B cell (primary cell): ENCODE data around the gene BTAF1. TPM values are rescaled to one million over a fixed set of nuclear protein-coding genes. Genes with fewer than 3 reads are reported as not detected.

ENCODE experiments used
- ATAC-seq: fragments of 200-7000 bp; cut with Tn5 transposase; one replicate; pipeline ENCODE4 v1.10.0; 2021; ENCODE audit warnings: low read depth, mild to moderate bottlenecking, moderate number of reproducible peaks, moderate library complexity
- CTCF ChIA-PET: fragments of 350-600 bp; sonication (Branson Sonifier 250); formaldehyde crosslinking; loops from one replicate; lab custom pipeline; 2021; ENCODE audit warnings: antibody characterized with exemption, inconsistent platforms; lab: Charles Lee
- POLR2A ChIA-PET: fragments of 350-600 bp; sonication (Branson Sonifier 250); formaldehyde crosslinking; loops from one replicate; lab custom pipeline; 2021; ENCODE audit warnings: antibody characterized with exemption; lab: Charles Lee
- DNase-seq: peaks from one replicate; pipeline ENCODE4 v3.0.0; 2013
- H2AFZ ChIP-seq: 2 replicates; pipeline ENCODE4 v1.6.1; 2012; ENCODE audit warnings: mild to moderate bottlenecking, low read depth, low read length; ENCODE audit not compliant: insufficient read depth, poor library complexity, severe bottlenecking
- H3K27ac ChIP-seq, 2 donors: 1 replicate in 1 of 2; 2 replicates in 1 of 2; pipeline ENCODE4 v1.5.1; 2012 to 2013; ENCODE audit warnings: low read length in 2 of 2, mild to moderate bottlenecking in 2 of 2, moderate library complexity in 1 of 2
- H3K27me3 ChIP-seq, 4 experiments: fragments of 200-600 bp in 1 of 4; sonication (generic) in 1 of 4; replicated peaks in 1 of 4; 1 replicate in 2 of 4; 2 replicates in 2 of 4; pipeline versions ENCODE4 v1.6.1 to v1.7.0; 2013 to 2016; ENCODE audit warnings: low read length in 3 of 4, mild to moderate bottlenecking in 2 of 4, mixed read lengths in 1 of 4, moderate library complexity in 1 of 4; ENCODE audit not compliant: insufficient read depth in 4 of 4, control insufficient read depth in 3 of 4; ENCODE audit errors: control extremely low read depth in 1 of 4
- H3K36me3 ChIP-seq, 2 experiments: replicated peaks in 1 of 2; 1 replicate in 1 of 2; 2 replicates in 1 of 2; pipeline versions ENCODE4 v1.6.1 to v1.7.1; 2013; ENCODE audit warnings: low read length in 1 of 2; ENCODE audit not compliant: insufficient read depth in 2 of 2, control insufficient read depth in 1 of 2; ENCODE audit errors: control extremely low read depth in 1 of 2, extremely low read depth in 1 of 2
- H3K4me1 ChIP-seq, 2 donors: fragments of 200-600 bp in 1 of 2; sonication (generic) in 1 of 2; 1 replicate in 1 of 2; 2 replicates in 1 of 2; pipeline versions ENCODE4 v1.5.1 to v1.6.1; 2013 to 2017; ENCODE audit warnings: low read length in 2 of 2; ENCODE audit not compliant: control insufficient read depth in 2 of 2, insufficient read depth in 2 of 2
- H3K4me2 ChIP-seq: replicated peaks from 2 replicates; pipeline ENCODE3; 2012; ENCODE audit warnings: mild to moderate bottlenecking, low read depth, low read length; ENCODE audit not compliant: poor library complexity, severe bottlenecking
- H3K4me3 ChIP-seq, 5 experiments: fragments of 200-600 bp in 1 of 5; sonication (generic) in 1 of 5; 1 replicate in 3 of 5; 2 replicates in 2 of 5; pipeline versions ENCODE4 v1.5.1 to v1.7.0; 2011 to 2016; ENCODE audit warnings: low read length in 4 of 5, mild to moderate bottlenecking in 4 of 5, low read depth in 2 of 5, control low read depth in 1 of 5, moderate library complexity in 1 of 5; ENCODE audit not compliant: insufficient read depth in 1 of 5; ENCODE audit errors: control extremely low read depth in 1 of 5, extremely low read depth in 1 of 5
- H3K79me2 ChIP-seq: fragments of 200-600 bp; sonication (generic); one replicate; pipeline ENCODE4 v1.6.0; 2016; ENCODE audit warnings: low read length; ENCODE audit not compliant: control insufficient read depth, insufficient read depth
- H3K9ac ChIP-seq: fragments of 200-600 bp; sonication (generic); 2 replicates; pipeline ENCODE4 v1.6.1; 2017; ENCODE audit warnings: mild to moderate bottlenecking, low read length, moderate library complexity
- H3K9me3 ChIP-seq, 3 donors: one replicate each; pipeline versions ENCODE4 v1.6.1 to v1.7.1; 2013; ENCODE audit warnings: low read length in 2 of 3; ENCODE audit not compliant: control insufficient read depth in 2 of 3, insufficient read depth in 1 of 3; ENCODE audit errors: control extremely low read depth in 1 of 3
- H4K20me1 ChIP-seq: 2 replicates; pipeline ENCODE4 v1.6.0; 2012; ENCODE audit warnings: mild to moderate bottlenecking, low read length; ENCODE audit not compliant: insufficient read depth, control insufficient read depth, poor library complexity, severe bottlenecking
- H3K27ac Mint-ChIP-seq: one replicate; pipeline ENCODE4 v1.8.0; 2021; ENCODE audit warnings: mixed read lengths
- H3K27me3 Mint-ChIP-seq: one replicate; pipeline ENCODE4 v1.8.0; 2021; ENCODE audit warnings: mixed read lengths
- H3K4me1 Mint-ChIP-seq: one replicate; pipeline ENCODE4 v1.8.0; 2021; ENCODE audit warnings: mixed read lengths
- H3K4me3 Mint-ChIP-seq: one replicate; pipeline ENCODE4 v1.8.0; 2021; ENCODE audit warnings: mixed read lengths
- H3K9me3 Mint-ChIP-seq: one replicate; pipeline ENCODE4 v1.8.0; 2022; ENCODE audit warnings: mixed read lengths; ENCODE audit not compliant: insufficient read depth
- CTCF ChIP-seq: fragments of 200-600 bp; IDR thresholded peaks from one replicate; pipeline ENCODE4 v1.8.0; 2022; ENCODE audit warnings: antibody characterized with exemption, mild to moderate bottlenecking
- EZH2 ChIP-seq: IDR thresholded peaks from 2 replicates; pipeline ENCODE4 v1.6.1; 2012; ENCODE audit warnings: borderline replicate concordance, low read depth, mild to moderate bottlenecking, moderate library complexity, low read length; ENCODE audit not compliant: insufficient read depth, poor library complexity, severe bottlenecking
- WGBS: methylation state at CpG from one replicate; pipeline ENCODE4 v1.1.5; 2013; ENCODE audit warnings: missing lambda C conversion rate; ENCODE audit not compliant: insufficient coverage; 5-methylcytosine and 5-hydroxymethylcytosine counted together
- intact Hi-C: fragments of 100-400 bp; cut with micrococcal nuclease; formaldehyde crosslinking; loops from one replicate; pipeline ENCODE4 v1.10.0; 2022
- polyA plus RNA-seq: library from polyadenylated mRNA; depleted of rRNA; stranded (reverse); fragments of >200 nt; gene quantifications from 2 replicates; pipeline ENCODE4 v1.2.3, GENCODE V29; 2012
- total RNA-seq, 2 donors: library from RNA; stranded (reverse); fragments of 120-200 nt in 1 of 2; gene quantifications; 1 replicate in 1 of 2; 2 replicates in 1 of 2; pipeline versions ENCODE4 v1.2.3 to v1.2.4, GENCODE V29; 2013 to 2022

Gene BTAF1
- total and polyA plus RNA-seq, 2 donors (not counting 1 experiment from before 2014, with no cell fraction given), result 58.2 to 78.1 TPM

DNA sequence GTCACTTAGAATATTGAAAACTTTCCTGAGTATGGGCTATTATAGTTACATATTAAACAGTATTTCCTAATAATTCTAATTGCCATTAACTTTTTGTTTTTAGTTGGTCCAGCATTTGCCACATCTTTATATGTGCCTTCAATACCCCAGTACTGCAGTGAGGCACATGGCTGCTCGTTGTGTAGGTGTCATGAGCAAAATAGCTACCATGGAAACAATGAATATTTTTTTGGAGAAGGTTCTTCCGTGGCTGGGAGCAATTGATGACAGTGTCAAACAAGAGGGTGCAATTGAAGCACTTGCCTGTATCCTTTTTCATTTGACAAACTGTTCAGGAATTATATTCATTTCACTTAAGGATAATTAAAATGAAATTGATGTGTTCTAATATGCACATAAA lies 72.7 kb downstream of the BTAF1 start:
- DNase-seq (no peak), ATAC-seq (no peak)
- TF ChIP-seq CTCF (no peak), EZH2 (no peak)
- intact Hi-C loops, result no loop called here
- no peaks in the 10 kb centered on the region for H3K27me3 ChIP-seq
- no peak overlapping the region for H3K27ac ChIP-seq
- H3K4me3 ChIP-seq, result no peak overlapping the region
- H3K9ac ChIP-seq, result no peak overlapping the region
- Mint-ChIP-seq H3K27ac (no peak overlapping the region), H3K4me1 (no peaks in the 10 kb centered on the region), H3K9me3 (peaks cover 3% of the 10 kb centered on the region), H3K27me3 (no peaks in the 10 kb centered on the region), H3K4me3 (no peak overlapping the region)
- no peaks in the 10 kb centered on the region for H4K20me1 ChIP-seq
- peaks cover 0 to 3% (median 0%) of the 10 kb centered on the region in 3 donors for H3K9me3 ChIP-seq
- no peak overlapping the region for H2AFZ ChIP-seq
- WGBS, result no CpG with 5 or more reads among the region's 2 CpGs
- no peaks in the 10 kb centered on the region for H3K4me1 ChIP-seq
- H3K4me2 ChIP-seq, result no peak overlapping the region
- H3K79me2 ChIP-seq, result no peaks in the 10 kb centered on the region
- ChIA-PET POLR2A (no interaction called here), CTCF (no interaction called here)
- H3K36me3 ChIP-seq, result peaks cover 14 to 61% of the 10 kb centered on the region in 2 experiments

DNA sequence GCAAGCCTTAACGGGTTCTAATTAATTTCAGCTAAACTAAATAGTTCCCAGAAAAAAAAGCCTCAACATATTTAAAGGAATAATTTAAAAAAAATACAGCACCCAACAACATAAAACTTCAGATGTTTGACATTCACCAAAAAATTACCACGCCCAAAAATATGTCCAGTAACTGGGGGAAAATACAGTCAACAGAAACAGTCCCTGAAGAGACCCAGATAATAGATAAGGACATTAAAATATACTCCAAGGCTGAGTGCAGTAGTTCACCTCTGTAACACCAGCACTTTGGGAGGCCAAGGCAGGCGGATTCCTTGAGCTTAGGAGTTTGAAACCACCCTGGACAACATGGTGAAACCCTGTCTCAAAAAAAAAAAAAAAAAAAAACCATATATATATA lies 78.0 kb downstream of the BTAF1 start:
- Mint-ChIP-seq H3K4me3 (no peak overlapping the region), H3K27me3 (no peaks in the 10 kb centered on the region), H3K4me1 (no peaks in the 10 kb centered on the region), H3K27ac (no peak overlapping the region), H3K9me3 (peaks cover 6% of the 10 kb centered on the region)
- Histone ChIP-seq H4K20me1 (no peaks in the 10 kb centered on the region), H3K4me1 (no peaks in the 10 kb centered on the region), H3K9me3 (peaks cover 0 to 4% (median 1%) of the 10 kb centered on the region in 3 donors), H3K27ac (no peak overlapping the region), H3K36me3 (peaks cover 14 to 28% of the 10 kb centered on the region in 2 experiments), H3K9ac (no peak overlapping the region), H2AFZ (no peak overlapping the region), H3K4me2 (no peak overlapping the region), H3K4me3 (no peak overlapping the region), H3K79me2 (no peaks in the 10 kb centered on the region), H3K27me3 (no peaks in the 10 kb centered on the region)
- no CpG with 5 or more reads among the region's 3 CpGs for WGBS
- ATAC-seq (no peak), DNase-seq (no peak)
- no peak for TF ChIP-seq CTCF
- TF ChIP-seq EZH2, result no peak
- intact Hi-C loops, result no loop called here
- POLR2A ChIA-PET, result no interaction called here
- CTCF ChIA-PET, result no interaction called here
